Fibroblast of the aortic adventitia (primary cell): ENCODE data around the gene RASL12. TPM values are rescaled to one million over a fixed set of nuclear protein-coding genes. Genes with fewer than 3 reads are reported as not detected.

Experiments used
- DNase-seq: peaks from one replicate; pipeline ENCODE4 v3.0.0-alpha.2; 2010; ENCODE audit warnings: low read depth
- H3K4me3 ChIP-seq: 2 replicates; pipeline ENCODE4 v1.5.1; 2011; ENCODE audit warnings: low read depth, mild to moderate bottlenecking, control low read depth, low read length, moderate library complexity
- total RNA-seq: library from RNA; depleted of rRNA; stranded (reverse); fragments of >200 nt; gene quantifications from 2 replicates; pipeline ENCODE4 v1.2.3, GENCODE V29; 2012; ENCODE audit warnings: low replicate concordance
- TF ChIP-seq, protein P1 (sequence below): IDR thresholded peaks from 2 replicates; pipeline ENCODE4 v1.5.1; 2011; ENCODE audit warnings: mild to moderate bottlenecking, low read length, control low read depth, inconsistent platforms; ENCODE audit not compliant: insufficient read depth

Gene RASL12
- total RNA-seq, 1 donor = 1.9 TPM

DNA sequence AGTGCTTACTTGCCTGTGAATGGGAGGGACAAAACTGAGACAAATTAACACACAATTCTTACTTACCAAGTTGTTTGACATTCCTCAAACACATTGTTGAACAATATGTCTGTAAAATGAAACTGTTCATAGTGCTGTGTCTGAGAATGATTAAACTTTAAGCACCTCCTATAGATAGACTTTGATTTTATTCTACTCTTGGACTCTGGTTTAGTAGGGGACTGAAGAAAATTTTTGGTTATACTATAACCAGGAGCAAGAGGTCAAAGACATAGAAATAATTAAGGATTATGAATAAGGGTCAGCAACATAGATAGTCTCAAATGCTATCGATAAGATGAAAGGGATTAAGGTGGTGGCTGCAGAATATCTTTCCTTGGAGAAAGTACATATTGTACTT lies 30.5 kb downstream of the RASL12 start:
- TF ChIP-seq, protein P1, sequence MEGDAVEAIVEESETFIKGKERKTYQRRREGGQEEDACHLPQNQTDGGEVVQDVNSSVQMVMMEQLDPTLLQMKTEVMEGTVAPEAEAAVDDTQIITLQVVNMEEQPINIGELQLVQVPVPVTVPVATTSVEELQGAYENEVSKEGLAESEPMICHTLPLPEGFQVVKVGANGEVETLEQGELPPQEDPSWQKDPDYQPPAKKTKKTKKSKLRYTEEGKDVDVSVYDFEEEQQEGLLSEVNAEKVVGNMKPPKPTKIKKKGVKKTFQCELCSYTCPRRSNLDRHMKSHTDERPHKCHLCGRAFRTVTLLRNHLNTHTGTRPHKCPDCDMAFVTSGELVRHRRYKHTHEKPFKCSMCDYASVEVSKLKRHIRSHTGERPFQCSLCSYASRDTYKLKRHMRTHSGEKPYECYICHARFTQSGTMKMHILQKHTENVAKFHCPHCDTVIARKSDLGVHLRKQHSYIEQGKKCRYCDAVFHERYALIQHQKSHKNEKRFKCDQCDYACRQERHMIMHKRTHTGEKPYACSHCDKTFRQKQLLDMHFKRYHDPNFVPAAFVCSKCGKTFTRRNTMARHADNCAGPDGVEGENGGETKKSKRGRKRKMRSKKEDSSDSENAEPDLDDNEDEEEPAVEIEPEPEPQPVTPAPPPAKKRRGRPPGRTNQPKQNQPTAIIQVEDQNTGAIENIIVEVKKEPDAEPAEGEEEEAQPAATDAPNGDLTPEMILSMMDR = no peak
- H3K4me3 ChIP-seq = no peak overlapping the region
- DNase-seq = no peak

DNA sequence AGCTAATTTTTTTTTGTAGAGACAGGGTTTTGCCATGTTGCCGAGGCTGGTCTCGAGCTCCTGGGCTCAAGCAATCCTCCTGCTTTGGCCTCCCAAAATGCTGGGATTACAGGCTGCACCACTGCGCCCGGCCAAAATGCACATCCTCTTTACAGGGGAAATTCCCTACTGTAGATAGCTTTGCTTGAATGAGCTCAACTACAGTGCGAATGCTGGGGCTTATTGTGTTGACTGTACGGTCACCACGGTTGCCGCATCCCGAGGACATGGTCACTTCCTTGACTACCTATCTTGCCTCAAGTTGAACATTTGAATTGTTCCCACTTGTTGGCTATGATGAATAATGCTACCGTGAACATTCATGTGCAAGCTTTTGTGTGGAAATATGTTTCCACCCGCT lies 33.1 kb downstream of the RASL12 start:
- TF ChIP-seq, protein P1 = no peak
- no peak for DNase-seq
- H3K4me3 ChIP-seq = no peak overlapping the region

- DNase-seq = peak; percentile 73
- no peak overlapping the region for H3K4me3 ChIP-seq
- TF ChIP-seq, protein P1 = peak; percentile 75
Observed at GRCh38 chr15:65033659-65034269, 34.0 kb downstream of the RASL12 start.

DNA sequence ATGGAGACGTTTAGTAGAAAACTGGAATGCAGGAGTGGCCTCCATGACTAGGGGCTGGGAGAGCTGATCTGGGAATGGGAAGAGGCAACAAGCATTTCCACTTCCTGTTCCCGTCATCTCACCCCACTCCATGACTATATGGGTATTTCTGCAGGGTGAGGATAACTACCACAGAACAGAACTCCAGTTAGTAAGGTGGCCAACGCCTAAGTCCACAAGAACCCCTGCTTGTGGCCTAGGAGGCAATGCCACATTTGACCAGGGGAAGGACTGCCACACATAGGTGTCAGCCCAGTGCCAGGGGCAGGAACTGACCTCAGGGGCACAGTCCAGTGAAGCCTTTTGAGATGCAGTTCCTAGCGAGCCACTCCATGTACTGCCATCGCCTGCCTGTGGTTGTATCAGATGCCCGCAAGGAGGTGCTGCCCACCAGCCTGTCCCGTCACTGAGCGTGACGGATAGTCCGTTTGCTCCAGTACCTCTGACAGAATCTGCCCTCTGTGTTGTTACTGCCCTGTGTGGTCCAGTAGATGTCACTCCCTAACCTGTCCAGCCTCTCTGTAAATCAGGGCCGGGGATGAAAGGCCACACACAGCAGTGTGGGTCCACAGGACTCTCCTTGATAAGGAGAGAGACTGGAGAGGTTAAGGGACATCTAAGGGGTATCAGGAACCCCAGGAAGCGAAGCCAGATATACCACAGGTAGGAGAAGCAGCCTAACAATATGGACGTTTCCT lies 34.8 kb downstream of the RASL12 start:
- TF ChIP-seq, protein P1 = peak; percentile 74
- H3K4me3 ChIP-seq = no peak overlapping the region
- DNase-seq = peak; percentile 56

DNA sequence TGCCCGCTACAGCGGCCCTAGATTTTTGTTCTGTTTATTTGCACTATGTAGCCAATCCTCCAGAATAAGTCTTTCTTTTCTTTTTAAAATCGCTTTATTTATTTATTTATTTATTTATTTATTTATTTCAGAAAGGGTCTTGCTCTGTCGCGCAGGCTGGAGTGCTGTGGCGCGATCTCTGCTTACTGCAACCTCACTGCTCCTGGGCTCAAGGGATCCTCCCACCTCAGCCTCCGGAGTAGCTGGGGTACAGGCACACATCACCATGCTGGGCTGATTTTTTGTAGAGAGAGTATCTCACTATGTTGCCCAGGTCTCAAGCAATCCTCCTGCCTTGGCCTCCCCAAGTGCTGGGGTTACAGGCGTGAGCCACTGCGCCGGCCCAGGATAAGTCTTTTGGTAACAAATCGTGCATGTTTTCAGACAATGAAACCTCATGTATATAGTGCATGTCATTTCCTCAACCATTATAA lies 38.0 kb downstream of the RASL12 start:
- peak overlapping the region; percentile 86 for H3K4me3 ChIP-seq
- DNase-seq = no peak
- TF ChIP-seq, protein P1 = no peak

DNA sequence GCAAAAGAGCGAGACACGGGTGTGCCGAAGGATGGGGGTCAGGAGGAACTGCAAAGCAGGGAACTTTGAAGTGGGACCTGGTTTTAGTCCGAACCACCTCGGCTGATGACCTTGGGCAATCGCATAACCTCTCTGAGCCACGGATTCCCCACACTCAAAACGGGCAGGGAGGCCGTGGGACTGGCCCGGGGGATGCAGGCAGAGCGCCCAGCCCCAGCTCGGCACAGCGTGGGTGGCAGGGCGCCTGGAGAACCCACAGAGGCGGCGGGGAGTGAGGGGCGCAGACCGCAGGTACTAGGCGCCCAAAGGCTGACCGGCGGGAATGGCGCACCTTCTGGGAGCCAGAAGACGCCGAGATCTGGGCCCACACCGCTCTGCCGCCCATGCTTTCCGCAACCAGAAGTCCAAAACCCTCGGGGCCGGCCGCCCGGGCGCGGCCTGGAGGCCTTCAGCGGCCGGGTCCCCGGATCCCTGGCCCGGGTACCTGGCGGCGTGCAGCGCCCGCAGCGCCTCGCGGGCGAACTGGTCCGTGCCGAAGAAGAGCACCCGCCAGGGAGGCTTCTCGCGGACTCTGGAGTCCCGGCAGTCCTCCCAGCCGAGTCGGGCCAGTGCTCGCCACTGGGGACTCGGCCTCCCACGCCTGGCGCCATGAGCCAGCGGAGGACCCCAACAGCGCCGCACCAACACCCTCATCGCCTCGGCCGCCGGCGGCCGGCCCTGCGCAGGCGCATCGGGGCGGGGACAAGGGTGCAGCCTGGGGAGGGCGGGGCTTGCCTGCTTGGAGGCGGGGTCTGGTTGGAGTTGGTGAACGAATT lies 38.7 kb downstream of the RASL12 start, which contains the start of gene MTFMT:
Gene MTFMT (minus strand): TSS at position 719 of the 815 bp plus-strand sequence. CDS start 26 bp downstream, at position 693.
- peak within 1 kb of the TSS; percentile 86 for H3K4me3 ChIP-seq
- peak; percentile 70 for DNase-seq

More for the DNA sequence above, 38.7 kb downstream of the RASL12 start, which contains the start of gene MTFMT:
- TF ChIP-seq, protein P1 = peak; percentile 1
